Heart right ventricle (tissue), 16 donors: ENCODE results near the gene CDIPT. TPM values are rescaled to one million over a fixed set of nuclear protein-coding genes. Genes with fewer than 3 reads are reported as not detected.

ENCODE experiments used
- ATAC-seq, 8 donors: fragments of 200-7000 bp; cut with Tn5 transposase; one replicate each; pipeline ENCODE4 v1.9.1; 2020; ENCODE audit warnings: mild to moderate bottlenecking in 8 of 8, moderate library complexity in 8 of 8, moderate number of reproducible peaks in 1 of 8
- DNase-seq, 2 donors: peaks; one replicate each; pipeline ENCODE4 v3.0.0-alpha.2; 2020
- H3K27ac ChIP-seq, 10 donors: fragments of 200-600 bp; sonication (generic) in 2 of 10; one replicate each; pipeline versions ENCODE4 v1.5.0 to v1.8.0; 2020 to 2022; ENCODE audit warnings: mild to moderate bottlenecking in 3 of 10
- H3K27me3 ChIP-seq, 7 donors: fragments of 200-600 bp; one replicate each; pipeline ENCODE4 v1.8.0; 2021 to 2022; ENCODE audit warnings: mild to moderate bottlenecking in 2 of 7
- H3K36me3 ChIP-seq, 9 donors: fragments of 200-600 bp; sonication (generic) in 1 of 9; one replicate each; pipeline versions ENCODE4 v1.5.0 to v1.8.0; 2020 to 2022; ENCODE audit warnings: mild to moderate bottlenecking in 2 of 9
- H3K4me1 ChIP-seq, 9 donors: fragments of 200-600 bp; sonication (generic) in 1 of 9; one replicate each; pipeline versions ENCODE4 v1.5.0 to v1.8.0; 2020 to 2022; ENCODE audit warnings: mild to moderate bottlenecking in 4 of 9
- H3K4me3 ChIP-seq, 10 donors: fragments of 200-600 bp; sonication (generic) in 2 of 10; one replicate each; pipeline versions ENCODE4 v1.5.0 to v1.8.0; 2020 to 2022; ENCODE audit warnings: mild to moderate bottlenecking in 7 of 10, moderate library complexity in 2 of 10
- H3K9me3 ChIP-seq, 11 donors: fragments of 200-600 bp in 10 of 11; sonication (generic) in 2 of 11; one replicate each; pipeline versions ENCODE4 v1.5.0 to v1.8.0; 2013 to 2022; ENCODE audit warnings: mild to moderate bottlenecking in 2 of 11, control low read depth in 1 of 11, moderate library complexity in 1 of 11
- CTCF ChIP-seq, 9 donors: fragments of 200-600 bp; sonication (generic) in 2 of 9; IDR thresholded peaks; one replicate each; pipeline versions ENCODE4 v1.5.0 to v1.8.0; 2021 to 2022; ENCODE audit warnings: antibody characterized with exemption in 9 of 9, mild to moderate bottlenecking in 5 of 9, moderate library complexity in 1 of 9
- WGBS, 2 donors: extraction: QIAGEN DNeasy Blood & Tissue Kit; methylation state at CpG; one replicate each; pipeline ENCODE4 v1.1.7; 2013; ENCODE audit warnings: inconsistent platforms in 1 of 2; 5-methylcytosine and 5-hydroxymethylcytosine counted together
- intact Hi-C, 10 donors: fragments of 100-400 bp; cut with DNase I; formaldehyde crosslinking; loops; one replicate each; pipeline versions ENCODE4 v1.11.1 to v1.14.2; 2022
- polyA plus RNA-seq, 2 donors: library from polyadenylated mRNA; stranded (reverse); fragments of 200-250 nt; gene quantifications; one replicate each; pipeline ENCODE4 v1.2.3, GENCODE V29; 2013
- total RNA-seq, 10 donors: library from RNA; stranded (reverse); fragmentation: NEBNext Ultra II Directional in 3 of 10; extraction: Animal tissue kit (Norgen Biotek cat#: 25700) in 3 of 10; gene quantifications; one replicate each; pipeline versions ENCODE4 v1.2.1 to v1.2.4, GENCODE V29; 2021 to 2023
- donor health status: Arrhythmogenic right ventricular cardiomyopathy.
- donor health status: ischemic (EF 13 %, LVEDD 7.1; RV severe dilation, severe dysfunction).
- donor health status: healthy with polysubstance abuse.
- donor health status: DM: no; HTN: yes; CAD: no.
- donor health status: DM: no; HTN: no; CAD: no.
- donor health status: ischemic (EF 25% LVEDD 6.9; RV normal size, moderate dysfunction).
- donor health status: ischemic (EF 25% LVEDD 5.7; RV mildly dilated, moderate dysfunction).
- donor health status: healthy.
- donor health status: DM: yes; HTN: yes; CAD: no.
- donor health status: Ischemic cardiomyopathy.
- donor health status: ischemic (EF 35%, LVEDD 5.7; RV mildly dilated, moderate dysfunction).
- donor health status: nonischemic (EF 11% LVEDD 7.7; RV severe dilation, severe dysfunction).
- donor health status: DM: yes; HTN: yes; CAD: no.
- donor health status: PGD.
- donor health status: ischemic (EF 29% LVEDD 5.4; RV normal size, mild dysfunction).
- donor health status: nonischemic (EF 23%, LVEDD 6.1; RV moderate dilation, normal function).

Gene CDIPT
- total and polyA plus RNA-seq, 12 donors, result 55.1 to 99.6 (median 72.7) TPM

GRCh38 chr16:29826342-29826695, 36.7 kb downstream of the CDIPT start:
- no peaks in the 10 kb centered on the region for H3K27me3 ChIP-seq
- TF ChIP-seq CTCF (IDR thresholded peaks at IDR 0.05), result no peak
- intact Hi-C loops, result no loop called here
- WGBS, 2 donors, result 76 to 93% methylated on average over 5 to 7 of the region's 8 CpGs
- no peak overlapping the region for H3K4me3 ChIP-seq
- no peaks in the 10 kb centered on the region for H3K9me3 ChIP-seq
- peaks cover 0 to 34% (median 7%) of the 10 kb centered on the region in 9 donors for H3K36me3 ChIP-seq
- DNase-seq (no peak), ATAC-seq (no peak)
- peak overlapping the region in 9 of 10 donors; percentile 65 to 83 (median 81) for H3K27ac ChIP-seq
- H3K4me1 ChIP-seq, result peaks cover 23 to 74% (median 52%) of the 10 kb centered on the region in 9 donors

- intact Hi-C loops, result no loop called here
- no peak for TF ChIP-seq CTCF (IDR thresholded peaks at IDR 0.05)
- Histone ChIP-seq H3K27ac (peak overlapping the region; percentile 65 to 83 (median 80)), H3K27me3 (no peaks in the 10 kb centered on the region), H3K4me1 (peaks cover 23 to 72% (median 61%) of the 10 kb centered on the region in 9 donors), H3K36me3 (peaks cover 0 to 25% (median 0%) of the 10 kb centered on the region in 9 donors), H3K9me3 (no peaks in the 10 kb centered on the region), H3K4me3 (peak overlapping the region in 4 of 10 donors; percentile 4 to 18 (median 14))
- WGBS, 2 donors, result 57 to 67% methylated on average over 10 of the region's 10 CpGs
- peak; percentile 45 to 79 (median 68) for ATAC-seq
- DNase-seq, result peak; percentile 52 to 56
Measured at GRCh38 chr16:29825145-29826044, 37.6 kb downstream of the CDIPT start.

GRCh38 chr16:29824589-29825144, 38.4 kb downstream of the CDIPT start:
- Histone ChIP-seq H3K27ac (peak overlapping the region; percentile 65 to 83 (median 80)), H3K4me3 (peak overlapping the region in 3 of 10 donors; percentile 3 to 18 (median 16)), H3K9me3 (no peaks in the 10 kb centered on the region), H3K36me3 (peaks cover 0 to 22% (median 0%) of the 10 kb centered on the region in 9 donors), H3K27me3 (no peaks in the 10 kb centered on the region), H3K4me1 (peaks cover 27 to 78% (median 68%) of the 10 kb centered on the region in 9 donors)
- 50 to 63% methylated on average over 7 of the region's 7 CpGs for WGBS, 2 donors
- DNase-seq, result no peak
- intact Hi-C loops, result loop anchor here in 1 of 10 donors (5.0 kb wide), 1 partner anchor 38 kb away; the partner anchor contains the start of gene CDIPT
- ATAC-seq, result peak in 7 of 8 donors; percentile 9 to 40 (median 30)
- no peak for TF ChIP-seq CTCF (IDR thresholded peaks at IDR 0.05)

- H3K4me3 ChIP-seq, result peak overlapping the region in 9 of 10 donors; percentile 44 to 82 (median 76)
- peak overlapping the region; percentile 39 to 94 (median 87) for H3K27ac ChIP-seq
- TF ChIP-seq CTCF (IDR thresholded peaks at IDR 0.05), result no peak
- H3K27me3 ChIP-seq, result no peaks in the 10 kb centered on the region
- ATAC-seq (peak in 1 of 8 donors; percentile 15), DNase-seq (no peak)
- H3K9me3 ChIP-seq, result no peaks in the 10 kb centered on the region
- H3K4me1 ChIP-seq, result peaks cover 27 to 92% (median 84%) of the 10 kb centered on the region in 9 donors
- peaks cover 0 to 35% (median 0%) of the 10 kb centered on the region in 9 donors for H3K36me3 ChIP-seq
- intact Hi-C loops, result loop anchor here in 1 of 10 donors (5.0 kb wide), 1 partner anchor 41 kb away; the partner anchor contains the start of gene CDIPT
- WGBS, 2 donors, result 60 to 68% methylated on average over 7 of the region's 7 CpGs
Measured at GRCh38 chr16:29821643-29822115, 41.3 kb downstream of the CDIPT start.
